Nephron progenitor cell (in vitro differentiated cells): ENCODE data around the gene PERP.
"Not testable (repeated sequence)": the region's sequence is repeated elsewhere in the genome, so short reads cannot be mapped to it uniquely, and the experiment has no call there.

Source experiments
- DNase-seq: peaks from one replicate; pipeline ENCODE4 v3.0.0; 2021
- H3K27ac Mint-ChIP-seq: 2 replicates; pipeline ENCODE4 v1.8.0; 2021; ENCODE audit warnings: mild to moderate bottlenecking, moderate library complexity, mixed read lengths
- H3K27me3 Mint-ChIP-seq: 2 replicates; pipeline ENCODE4 v1.8.0; 2021; ENCODE audit warnings: mild to moderate bottlenecking, low read depth, mixed read lengths; ENCODE audit not compliant: poor library complexity
- H3K36me3 Mint-ChIP-seq: 2 replicates; pipeline ENCODE4 v1.8.0; 2021; ENCODE audit warnings: low read depth, mixed read lengths
- H3K4me1 Mint-ChIP-seq: 2 replicates; pipeline ENCODE4 v1.8.0; 2021; ENCODE audit warnings: mixed read lengths
- H3K4me3 Mint-ChIP-seq: 2 replicates; pipeline ENCODE4 v1.8.0; 2021; ENCODE audit warnings: mild to moderate bottlenecking, moderate library complexity, mixed read lengths
- H3K9me3 Mint-ChIP-seq: 2 replicates; pipeline ENCODE4 v1.8.0; 2021; ENCODE audit warnings: mild to moderate bottlenecking, moderate library complexity, mixed read lengths
- TF ChIP-seq, protein P1 (sequence below): fragments of 200-600 bp; sonication (generic); IDR thresholded peaks from 2 replicates; pipeline ENCODE4 v1.5.0; 2021; ENCODE audit warnings: antibody characterized with exemption

PERP gene

GRCh38 chr6:138084904-138085838 is 22.0 kb downstream of the PERP start:
- TF ChIP-seq, protein P1, sequence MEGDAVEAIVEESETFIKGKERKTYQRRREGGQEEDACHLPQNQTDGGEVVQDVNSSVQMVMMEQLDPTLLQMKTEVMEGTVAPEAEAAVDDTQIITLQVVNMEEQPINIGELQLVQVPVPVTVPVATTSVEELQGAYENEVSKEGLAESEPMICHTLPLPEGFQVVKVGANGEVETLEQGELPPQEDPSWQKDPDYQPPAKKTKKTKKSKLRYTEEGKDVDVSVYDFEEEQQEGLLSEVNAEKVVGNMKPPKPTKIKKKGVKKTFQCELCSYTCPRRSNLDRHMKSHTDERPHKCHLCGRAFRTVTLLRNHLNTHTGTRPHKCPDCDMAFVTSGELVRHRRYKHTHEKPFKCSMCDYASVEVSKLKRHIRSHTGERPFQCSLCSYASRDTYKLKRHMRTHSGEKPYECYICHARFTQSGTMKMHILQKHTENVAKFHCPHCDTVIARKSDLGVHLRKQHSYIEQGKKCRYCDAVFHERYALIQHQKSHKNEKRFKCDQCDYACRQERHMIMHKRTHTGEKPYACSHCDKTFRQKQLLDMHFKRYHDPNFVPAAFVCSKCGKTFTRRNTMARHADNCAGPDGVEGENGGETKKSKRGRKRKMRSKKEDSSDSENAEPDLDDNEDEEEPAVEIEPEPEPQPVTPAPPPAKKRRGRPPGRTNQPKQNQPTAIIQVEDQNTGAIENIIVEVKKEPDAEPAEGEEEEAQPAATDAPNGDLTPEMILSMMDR, result no peak
- DNase-seq, result no peak
- H3K27ac Mint-ChIP-seq, result no peak overlapping the region
- H3K36me3 Mint-ChIP-seq, result no peaks in the 10 kb centered on the region
- H3K4me1 Mint-ChIP-seq, result peaks cover 10% of the 10 kb centered on the region
- H3K4me3 Mint-ChIP-seq, result no peak overlapping the region
- H3K27me3 Mint-ChIP-seq, result no peaks in the 10 kb centered on the region
- peaks cover 11% of the 10 kb centered on the region for H3K9me3 Mint-ChIP-seq

- Mint-ChIP-seq H3K4me3 (no peak overlapping the region), H3K36me3 (no peaks in the 10 kb centered on the region), H3K27ac (no peak overlapping the region), H3K4me1 (peaks cover 5% of the 10 kb centered on the region), H3K27me3 (no peaks in the 10 kb centered on the region), H3K9me3 (peaks cover 17% of the 10 kb centered on the region)
- DNase-seq, result no peak
- TF ChIP-seq, protein P1, result no peak
Observed at GRCh38 chr6:138082232-138082631, 25.0 kb downstream of the PERP start.

DNA sequence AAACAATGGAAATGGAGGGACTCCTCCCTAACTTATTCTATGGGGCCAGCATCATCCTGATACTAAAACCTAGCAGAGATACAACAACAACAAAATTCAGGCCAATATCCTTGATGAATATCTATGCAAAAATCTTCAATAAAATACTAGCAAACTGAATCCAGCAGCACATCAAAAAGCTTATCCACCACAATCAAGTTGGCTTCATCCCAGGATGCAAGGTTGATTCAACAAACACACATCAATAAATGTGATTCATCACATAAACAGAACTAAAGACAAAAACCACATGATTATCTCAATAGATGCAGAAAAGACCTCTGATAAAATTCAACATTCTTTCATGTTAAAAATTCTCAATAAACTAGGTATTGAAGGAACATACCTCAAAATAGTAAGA is 27.7 kb downstream of the PERP start:
- H3K9me3 Mint-ChIP-seq, result peaks cover 31% of the 10 kb centered on the region
- H3K4me3 Mint-ChIP-seq, H3K36me3 Mint-ChIP-seq, DNase-seq, H3K27ac Mint-ChIP-seq, H3K4me1 Mint-ChIP-seq, H3K27me3 Mint-ChIP-seq: not testable (repeated sequence)

- Mint-ChIP-seq H3K36me3 (peaks cover 7% of the 10 kb centered on the region), H3K9me3 (peaks cover 42% of the 10 kb centered on the region), H3K27me3 (peaks cover 4% of the 10 kb centered on the region), H3K4me1 (no peaks in the 10 kb centered on the region), H3K27ac (no peak overlapping the region), H3K4me3 (no peak overlapping the region)
- TF ChIP-seq, protein P1, result no peak
- DNase-seq, result no peak
Observed at GRCh38 chr6:138078491-138078890, 28.7 kb downstream of the PERP start.

DNA sequence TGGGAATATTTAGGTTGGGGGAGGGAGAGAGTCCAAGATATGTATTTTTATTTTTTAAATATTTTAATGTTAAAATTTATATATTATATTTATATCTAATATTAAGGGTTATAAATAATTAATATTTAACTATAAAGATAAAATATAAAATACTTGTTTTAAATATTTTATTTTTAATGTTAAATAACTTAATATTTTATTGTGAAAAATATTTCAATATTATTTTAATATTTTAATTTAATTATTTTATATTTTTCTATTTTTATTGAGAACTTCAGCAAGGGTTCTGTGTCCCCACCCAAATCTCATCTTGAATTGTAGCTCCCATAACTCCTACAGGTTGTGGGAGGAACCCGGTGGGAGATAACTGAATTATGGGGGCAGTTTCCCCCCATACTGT is 34.0 kb downstream of the PERP start:
- Mint-ChIP-seq H3K4me1 (no peaks in the 10 kb centered on the region), H3K27me3 (peaks cover 4% of the 10 kb centered on the region), H3K36me3 (peaks cover 10% of the 10 kb centered on the region), H3K4me3 (no peak overlapping the region), H3K9me3 (peaks cover 31% of the 10 kb centered on the region), H3K27ac (no peak overlapping the region)
- TF ChIP-seq, protein P1, result no peak
- no peak for DNase-seq

- Mint-ChIP-seq H3K27me3 (no peaks in the 10 kb centered on the region), H3K36me3 (no peaks in the 10 kb centered on the region), H3K4me3 (no peak overlapping the region), H3K27ac (no peak overlapping the region), H3K4me1 (no peaks in the 10 kb centered on the region), H3K9me3 (no peaks in the 10 kb centered on the region)
- no peak for DNase-seq
- TF ChIP-seq, protein P1, result no peak
Observed at GRCh38 chr6:138063726-138064125, 43.5 kb downstream of the PERP start.
